Kasumi-1 (cell line): ENCODE results near the gene CAPZB.

ENCODE experiments used
- DNase-seq, 2 experiments: peaks; one replicate each; lab custom pipeline; 2025; lab: John Stamatoyannopoulos, UW

Gene CAPZB

DNA sequence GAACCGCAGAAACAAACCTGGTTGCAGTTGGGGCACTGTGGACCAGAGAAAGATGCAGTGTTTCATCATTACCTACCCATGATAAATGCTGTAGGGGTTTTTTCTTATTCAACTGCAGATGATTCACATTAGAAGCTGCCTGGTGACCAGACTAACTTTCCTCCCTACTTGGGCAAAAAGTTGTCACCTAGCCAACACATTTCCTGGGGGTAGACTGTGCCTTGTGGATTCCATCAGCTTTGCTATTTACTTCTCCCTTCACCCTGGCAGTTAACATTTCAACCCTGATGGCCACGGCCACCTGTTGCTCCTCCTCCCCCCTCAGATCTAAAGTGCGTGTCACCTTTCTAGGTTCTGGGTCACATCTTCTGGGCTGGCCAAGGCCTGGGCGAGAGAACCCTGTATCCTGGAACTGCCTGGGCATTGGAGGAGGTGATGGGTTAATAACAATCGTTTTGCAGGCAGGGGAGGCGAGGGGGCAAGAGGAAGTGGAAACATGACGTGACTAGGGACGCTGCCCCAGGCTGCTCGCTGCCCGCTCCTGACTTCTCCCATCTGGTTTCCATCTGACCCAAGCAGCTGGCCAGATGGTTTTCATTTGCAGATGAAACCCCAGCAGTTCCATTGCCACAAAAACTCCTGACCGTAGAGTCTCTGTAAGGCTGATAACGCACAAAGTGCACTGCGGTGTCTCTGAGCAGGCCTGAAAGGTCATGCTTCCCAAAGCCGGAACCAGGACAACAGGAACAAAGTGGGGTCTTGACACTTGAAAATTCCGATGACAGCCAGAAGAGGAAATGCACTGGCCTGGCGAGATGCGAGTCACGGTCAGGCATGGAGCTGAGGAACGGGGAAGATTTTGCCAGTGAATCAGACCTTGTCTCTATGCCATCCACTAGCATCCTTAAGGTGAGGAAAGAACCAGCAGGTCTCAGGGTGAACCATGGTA lies 36.6 kb downstream of the CAPZB start:
- peak; percentile 19 to 26 for DNase-seq

DNA sequence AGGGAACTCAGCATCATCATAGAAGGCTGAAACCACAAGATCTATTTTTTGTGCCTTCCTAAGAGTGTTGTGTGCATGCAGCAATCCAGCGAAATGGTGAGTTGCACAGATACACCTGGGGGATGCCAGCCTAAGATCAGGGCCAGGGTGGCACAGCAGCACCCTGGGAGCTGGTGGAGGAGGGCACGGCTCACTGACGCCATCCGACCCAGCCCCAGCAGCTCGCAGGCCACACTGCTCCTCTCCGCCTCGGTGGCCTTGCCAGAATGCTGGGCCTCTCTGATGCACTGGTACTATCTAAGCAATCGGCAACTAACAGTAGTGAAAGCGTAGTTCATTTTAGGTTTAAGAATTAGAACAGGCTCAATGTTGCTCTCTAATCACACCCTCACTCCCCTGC lies 37.8 kb downstream of the CAPZB start:
- DNase-seq, result no peak

DNA sequence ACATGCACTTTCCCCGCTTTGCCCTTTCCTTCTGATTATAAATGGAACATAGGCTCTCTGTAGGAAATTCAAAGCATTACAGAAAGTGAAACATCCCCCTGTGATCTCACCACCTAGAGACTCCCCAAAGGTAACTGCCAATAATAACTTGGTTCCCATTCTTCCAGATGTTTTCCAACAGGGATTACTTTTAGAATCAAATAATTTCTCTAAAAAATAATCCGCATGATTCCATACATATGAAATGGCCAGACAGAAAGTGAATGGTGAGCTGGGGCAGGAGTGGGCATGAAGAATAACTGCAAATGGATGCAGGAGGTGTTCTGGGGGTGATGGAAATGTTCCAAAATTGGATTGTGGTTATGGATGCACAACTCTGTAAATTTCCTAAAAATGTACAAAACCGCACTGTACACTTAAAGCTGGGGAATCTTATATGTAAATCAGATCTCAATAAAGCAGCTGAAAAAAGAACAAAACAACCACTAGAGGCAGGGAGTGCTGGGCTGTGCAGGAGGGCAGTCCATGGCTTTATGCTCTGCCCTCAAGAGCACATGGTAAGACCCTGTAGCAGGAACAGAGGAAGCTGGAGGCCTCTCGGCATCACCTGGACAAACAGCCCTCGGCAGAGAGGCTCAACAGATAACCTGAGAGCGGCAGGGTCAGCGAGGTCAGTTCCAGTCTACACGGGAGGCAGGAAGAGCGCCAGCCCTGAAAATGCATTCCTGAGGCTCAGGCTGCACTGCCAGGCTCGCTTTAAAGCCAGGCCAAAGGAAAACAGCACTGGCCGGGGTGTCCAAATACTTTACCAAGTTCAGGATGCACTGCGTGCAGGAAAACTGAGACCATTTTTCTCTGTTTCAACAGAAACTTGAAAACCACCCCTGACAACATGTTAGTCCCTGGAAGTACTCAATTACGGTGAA lies 39.7 kb downstream of the CAPZB start:
- DNase-seq, result peak in 1 of 2 experiments; percentile 27

DNA sequence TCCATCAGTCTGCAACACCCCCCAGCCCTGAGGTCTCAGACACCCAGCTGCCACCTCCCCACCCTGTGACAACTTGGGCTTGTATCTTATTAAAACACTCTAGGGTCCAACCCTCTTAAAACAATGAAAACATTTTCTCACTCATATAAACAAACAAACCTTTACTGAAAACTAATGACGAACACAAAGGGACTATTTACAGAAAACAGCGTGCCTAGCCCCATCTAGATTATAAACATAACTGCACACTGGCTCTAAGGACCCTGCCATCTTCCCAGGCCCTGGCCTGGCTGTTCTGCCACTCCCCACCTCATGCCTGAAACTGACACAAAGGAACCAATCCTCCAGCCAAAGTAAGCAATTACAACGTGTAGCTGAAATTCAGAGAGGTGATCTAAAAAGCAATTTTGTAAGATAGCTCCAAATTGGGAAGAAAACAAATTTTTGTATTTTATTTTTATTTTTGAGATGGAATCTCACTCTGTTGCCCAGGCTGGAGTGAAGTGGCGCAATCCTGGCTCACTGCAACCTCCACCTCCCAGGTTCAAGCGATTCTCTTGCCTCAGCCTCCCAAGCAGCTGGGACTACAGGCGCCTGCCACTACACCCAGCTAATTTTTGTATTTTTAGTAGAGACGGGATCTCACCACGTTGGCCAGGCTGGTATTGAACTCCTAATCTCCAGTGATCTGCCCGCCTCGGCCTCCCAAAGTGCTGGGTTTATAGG lies 40.9 kb downstream of the CAPZB start:
- no peak for DNase-seq

DNA sequence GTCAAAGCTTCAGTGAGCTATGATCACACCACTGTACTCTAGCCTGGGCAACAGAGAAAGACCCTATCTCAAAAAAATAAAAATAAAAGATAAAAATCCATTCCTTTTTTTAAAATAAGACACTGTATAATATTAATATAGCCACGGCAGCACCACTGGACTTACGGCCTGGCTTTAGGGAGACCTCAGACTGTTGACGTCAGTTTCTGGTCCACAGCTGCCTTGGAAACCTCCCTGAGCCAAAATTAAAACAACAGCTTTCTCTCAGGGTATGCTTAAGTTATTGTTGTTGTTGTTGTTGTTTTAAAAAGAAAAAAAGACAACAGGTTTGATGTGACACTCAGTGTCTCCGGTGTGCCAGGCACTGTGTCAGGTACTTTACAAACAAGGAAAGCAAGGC lies 42.0 kb downstream of the CAPZB start:
- no peak for DNase-seq

- DNase-seq, result no peak
Observed at GRCh38 chr1:19442154-19443096, 42.9 kb downstream of the CAPZB start.

- DNase-seq, result no peak
Observed at GRCh38 chr1:19441048-19441780, 44.1 kb downstream of the CAPZB start.

DNA sequence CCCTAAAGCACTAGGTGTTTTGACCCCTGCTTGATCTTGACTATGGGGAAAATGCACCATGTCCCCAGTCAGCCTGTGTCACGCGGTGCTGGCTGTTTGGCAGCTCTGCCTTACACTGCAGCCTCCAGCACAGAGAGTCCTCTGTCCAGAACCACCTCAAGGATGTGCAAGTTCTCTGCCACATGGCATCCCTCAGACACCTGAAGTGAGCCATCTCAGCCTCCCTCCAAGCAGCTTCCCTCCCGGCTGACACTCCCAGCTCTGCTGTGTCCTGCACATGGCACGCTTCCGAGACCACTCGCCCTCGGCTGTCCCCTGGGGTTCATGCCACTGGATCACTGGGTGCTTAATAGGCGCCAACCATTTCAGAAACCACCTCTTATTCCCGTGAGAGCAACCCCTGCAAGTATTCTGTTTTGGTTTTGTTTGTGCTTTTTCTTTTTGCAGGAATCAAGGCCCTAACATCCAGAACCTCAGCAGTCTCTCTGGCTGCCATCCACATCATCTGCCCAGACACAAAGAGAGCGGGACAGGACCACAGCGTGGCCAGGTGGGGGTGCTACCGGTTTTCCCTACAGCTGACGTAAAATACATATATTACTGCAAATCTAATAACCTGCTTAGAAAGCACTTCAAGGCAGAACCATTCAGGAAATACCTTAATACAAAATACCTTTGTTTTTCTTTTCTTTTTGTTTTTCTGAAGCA lies 45.7 kb downstream of the CAPZB start:
- DNase-seq, result no peak

- DNase-seq, result no peak
Observed at GRCh38 chr1:19438516-19439195, 46.7 kb downstream of the CAPZB start.

DNA sequence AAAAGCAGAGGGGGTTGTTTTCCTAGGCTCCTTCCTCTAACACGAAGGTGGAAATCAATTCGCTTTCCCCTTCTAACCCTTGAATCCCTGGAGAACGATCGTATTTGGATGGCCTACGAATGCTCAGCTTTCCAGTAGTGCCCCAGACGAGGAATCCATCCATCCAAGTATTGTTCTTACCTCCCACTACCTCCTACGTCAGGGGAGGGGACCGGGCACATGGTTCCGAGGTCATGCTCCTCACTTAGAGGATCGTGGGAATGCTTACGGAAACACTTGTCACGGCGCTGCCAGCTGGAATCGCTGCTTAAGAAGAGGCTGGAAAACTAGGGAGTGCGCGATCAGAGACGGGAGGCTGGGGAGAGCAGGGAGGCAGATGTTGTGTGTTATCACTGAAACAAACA lies 47.4 kb downstream of the CAPZB start:
- no peak for DNase-seq

GRCh38 chr1:19436716-19437476 lies 48.4 kb downstream of the CAPZB start:
- peak; percentile 14 to 45 for DNase-seq

DNA sequence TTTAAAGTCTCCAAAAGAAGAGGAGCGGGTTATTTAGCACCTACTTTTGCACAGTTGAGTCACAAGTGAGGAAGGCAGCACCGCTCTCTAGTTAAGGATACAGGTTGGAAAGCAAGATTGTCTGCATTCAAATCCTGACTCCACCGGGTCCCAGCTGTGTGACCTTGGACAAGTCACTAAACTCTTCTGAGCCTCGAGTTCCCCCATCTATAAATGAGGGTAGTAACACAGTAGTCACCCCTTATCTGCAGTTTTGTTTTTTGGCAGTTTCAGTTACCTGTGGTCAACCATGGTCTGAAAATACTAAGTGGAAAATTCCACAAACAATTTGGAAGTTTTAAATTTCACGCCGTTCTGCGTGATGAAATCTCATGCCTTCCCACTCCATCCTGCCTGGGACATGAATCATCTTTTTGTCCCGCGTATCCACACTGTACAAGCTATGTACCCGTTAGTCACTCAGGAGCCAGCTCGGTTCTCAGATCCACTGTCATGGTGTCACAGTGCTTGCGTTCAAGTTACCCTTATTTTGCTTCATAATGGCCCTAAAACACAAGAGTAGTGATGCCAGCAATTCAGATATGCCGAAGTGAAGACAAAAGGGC lies 49.4 kb downstream of the CAPZB start:
- DNase-seq, result no peak

- peak; percentile 44 to 66 for DNase-seq
Observed at GRCh38 chr1:19435181-19435580, 50.2 kb downstream of the CAPZB start.

DNA sequence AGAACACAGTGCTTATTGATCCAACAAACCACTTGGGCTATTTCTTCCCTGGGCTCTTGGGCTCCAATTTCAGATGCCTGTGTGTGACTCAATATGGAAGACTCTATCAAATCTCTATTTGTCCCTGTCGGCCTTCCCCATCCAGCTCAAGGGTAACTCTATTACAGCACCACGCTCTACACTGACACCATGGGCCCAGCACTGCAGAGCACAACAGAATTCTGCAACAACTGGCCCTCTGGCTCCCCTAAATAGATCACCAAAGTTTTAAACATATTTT lies 51.7 kb downstream of the CAPZB start:
- no peak for DNase-seq

DNA sequence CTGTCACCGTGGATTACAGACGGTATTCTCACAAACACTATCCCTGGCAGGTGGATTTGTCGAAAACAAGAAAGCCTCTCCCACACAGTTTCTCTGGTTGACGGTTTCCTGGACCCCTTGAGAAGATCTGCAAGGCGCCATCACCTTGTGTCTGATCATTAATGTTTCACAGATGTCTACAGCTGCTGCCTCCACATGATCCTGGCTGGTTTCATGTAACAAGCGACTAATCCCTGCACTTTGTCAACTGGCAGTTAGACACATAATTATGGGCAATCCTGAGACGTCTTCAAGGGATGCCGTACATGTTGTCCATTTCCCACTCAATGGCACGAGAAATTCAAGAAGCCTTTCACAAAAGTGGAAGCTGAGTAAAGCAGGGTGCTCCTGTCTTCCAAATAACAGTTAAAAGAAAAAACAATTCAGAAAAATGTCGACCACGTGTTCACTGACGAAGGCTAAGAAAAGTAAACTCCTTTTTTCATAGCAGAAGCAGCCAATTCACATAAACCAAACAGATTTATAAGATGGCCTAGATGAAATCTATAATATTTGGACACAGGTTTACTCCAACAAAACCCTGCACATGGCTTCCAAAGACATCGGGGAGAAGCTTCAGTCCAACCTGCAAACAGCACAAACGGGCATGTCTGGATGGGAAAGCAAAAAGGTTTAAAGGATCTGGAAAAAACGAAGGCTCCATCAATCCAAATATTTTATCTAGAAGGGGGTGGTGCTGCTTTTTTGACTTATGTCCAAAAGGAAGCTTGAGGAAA lies 52.2 kb downstream of the CAPZB start:
- DNase-seq, result no peak

DNA sequence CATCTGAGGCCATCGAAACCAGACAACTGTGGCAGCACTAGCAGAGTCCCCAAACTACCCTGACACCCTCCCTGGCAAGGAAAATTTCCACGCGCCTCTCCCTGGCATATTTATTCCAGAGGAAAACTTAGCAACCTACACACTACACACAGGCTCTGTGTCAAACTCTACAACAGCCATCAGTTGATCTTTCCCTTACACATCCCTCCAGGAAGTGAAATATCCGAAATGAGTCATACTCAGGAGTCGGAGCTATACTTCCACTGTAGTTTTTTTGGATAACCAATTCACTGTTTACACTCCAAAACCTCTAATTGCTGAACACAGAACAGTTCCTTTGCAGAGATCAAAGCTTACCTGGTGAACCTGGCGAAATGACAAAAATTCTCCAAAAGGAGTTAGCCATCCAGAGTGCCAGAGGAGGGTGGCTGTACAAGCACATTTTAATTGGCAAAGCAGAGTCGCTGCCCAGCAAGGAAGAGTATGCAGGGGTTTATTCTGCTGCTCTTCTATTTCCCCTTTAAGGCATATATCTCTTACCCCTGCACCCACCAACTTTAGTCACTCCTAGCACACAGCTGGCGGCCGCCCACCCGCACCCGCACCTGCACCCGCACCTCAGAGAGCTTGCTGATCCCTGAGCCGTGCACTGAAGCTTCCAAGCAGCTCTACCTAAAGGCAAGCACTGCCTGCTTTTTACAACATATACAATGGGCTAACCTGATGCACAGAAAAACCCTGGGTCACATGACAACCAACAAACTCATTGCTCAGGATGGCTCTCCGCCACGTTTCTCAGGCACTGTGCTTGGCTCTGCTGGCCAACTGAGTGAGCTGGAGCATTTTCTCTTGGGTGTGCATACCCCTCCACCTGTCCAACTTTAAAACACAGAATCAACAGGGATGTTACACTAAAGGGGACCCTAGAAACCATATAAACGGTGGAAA lies 54.9 kb downstream of the CAPZB start:
- DNase-seq, result no peak
